ENCODE data around the gene STK31.

Gene STK31

DNA sequence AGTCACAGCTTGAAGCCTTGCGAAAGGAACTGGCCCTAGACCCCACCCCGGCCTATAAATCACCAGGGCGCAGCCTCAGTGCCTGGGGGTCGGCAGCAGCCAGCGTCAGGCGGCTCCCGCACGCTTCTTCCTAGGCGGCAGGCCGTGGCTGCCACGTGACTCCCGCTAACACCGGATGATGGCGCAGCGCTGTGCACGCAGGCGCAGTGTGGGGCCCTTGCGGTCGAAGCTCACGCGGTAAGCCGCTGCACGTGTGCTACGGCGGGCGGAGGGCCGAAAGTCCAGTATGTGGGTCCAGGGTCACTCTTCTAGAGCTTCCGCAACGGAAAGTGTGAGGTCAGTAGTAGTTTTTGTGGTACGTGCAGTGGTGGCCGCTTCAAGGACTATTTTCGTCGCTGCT is at the start of gene STK31:
Gene STK31 (plus strand): TSS at position 220 of the 400 bp plus-strand sequence. CDS start 67 bp downstream, at position 287.
- H3K4me3 ChIP-seq (ENCODE audit: low read depth, low read length) = no peak within 1 kb of the TSS
- TF ChIP-seq, protein P1, sequence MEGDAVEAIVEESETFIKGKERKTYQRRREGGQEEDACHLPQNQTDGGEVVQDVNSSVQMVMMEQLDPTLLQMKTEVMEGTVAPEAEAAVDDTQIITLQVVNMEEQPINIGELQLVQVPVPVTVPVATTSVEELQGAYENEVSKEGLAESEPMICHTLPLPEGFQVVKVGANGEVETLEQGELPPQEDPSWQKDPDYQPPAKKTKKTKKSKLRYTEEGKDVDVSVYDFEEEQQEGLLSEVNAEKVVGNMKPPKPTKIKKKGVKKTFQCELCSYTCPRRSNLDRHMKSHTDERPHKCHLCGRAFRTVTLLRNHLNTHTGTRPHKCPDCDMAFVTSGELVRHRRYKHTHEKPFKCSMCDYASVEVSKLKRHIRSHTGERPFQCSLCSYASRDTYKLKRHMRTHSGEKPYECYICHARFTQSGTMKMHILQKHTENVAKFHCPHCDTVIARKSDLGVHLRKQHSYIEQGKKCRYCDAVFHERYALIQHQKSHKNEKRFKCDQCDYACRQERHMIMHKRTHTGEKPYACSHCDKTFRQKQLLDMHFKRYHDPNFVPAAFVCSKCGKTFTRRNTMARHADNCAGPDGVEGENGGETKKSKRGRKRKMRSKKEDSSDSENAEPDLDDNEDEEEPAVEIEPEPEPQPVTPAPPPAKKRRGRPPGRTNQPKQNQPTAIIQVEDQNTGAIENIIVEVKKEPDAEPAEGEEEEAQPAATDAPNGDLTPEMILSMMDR (IDR thresholded peaks at IDR 0.05; ENCODE audit: insufficient read depth, low read depth, low read length, missing control alignments) = no peak
- no peak for DNase-seq (ENCODE audit: low read depth)

- TF ChIP-seq, protein P1 (IDR thresholded peaks at IDR 0.05; ENCODE audit: insufficient read depth, low read depth, low read length, missing control alignments) = no peak
- DNase-seq (ENCODE audit: low read depth) = no peak
These were observed 48.6 kb upstream of the STK31 start for GRCh38 chr7:23661385-23661784.

DNA sequence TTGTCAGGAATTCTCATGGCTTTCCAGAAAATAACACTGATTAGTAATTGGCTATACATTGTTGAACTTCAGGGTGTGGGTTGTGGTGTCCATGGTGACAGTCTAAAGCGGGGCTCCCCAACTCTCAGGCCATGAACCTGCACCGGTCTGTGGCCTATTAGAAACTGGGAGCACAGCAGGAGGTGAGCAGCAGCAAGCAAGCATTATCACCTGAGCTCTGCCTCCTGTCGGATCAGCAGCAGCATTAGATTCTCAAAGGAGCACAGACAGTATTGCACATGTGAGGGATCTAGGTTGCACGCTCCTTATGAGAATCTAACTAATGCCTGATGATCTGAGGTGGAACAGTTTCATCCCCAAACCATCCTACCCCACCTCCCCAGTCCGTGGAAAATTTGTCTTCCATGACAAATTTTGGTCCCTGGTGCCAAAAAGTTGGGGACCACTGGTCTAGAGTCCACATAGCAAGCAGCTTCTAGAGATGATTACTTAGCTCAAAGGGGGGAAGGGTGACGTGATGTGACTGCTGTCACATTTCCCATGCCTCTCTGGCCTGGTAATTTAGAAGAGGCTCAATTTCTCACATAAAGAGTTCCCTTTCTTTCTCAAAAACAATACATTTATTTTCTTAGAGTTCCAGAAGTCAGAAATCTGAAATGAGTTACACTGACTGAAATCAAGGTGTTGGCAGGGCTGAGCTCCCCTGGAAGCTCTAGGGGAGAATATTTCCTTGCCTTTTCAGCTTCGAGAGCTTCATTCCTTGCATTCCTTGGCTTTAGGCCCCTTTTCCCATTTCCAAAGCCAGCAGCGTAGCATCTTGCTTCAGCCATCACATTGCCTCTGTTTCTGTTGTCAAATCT is 47.7 kb upstream of the STK31 start:
- TF ChIP-seq, protein P1 (IDR thresholded peaks at IDR 0.05; ENCODE audit: insufficient read depth, low read depth, low read length, missing control alignments) = no peak
- DNase-seq (ENCODE audit: low read depth) = no peak
- no peak overlapping the region for H3K4me3 ChIP-seq (ENCODE audit: low read depth, low read length)

More at GRCh38 chr7:23661385-23661784, 48.6 kb upstream of the STK31 start:
- H3K4me3 ChIP-seq (ENCODE audit: low read depth, low read length) = no peak overlapping the region

DNA sequence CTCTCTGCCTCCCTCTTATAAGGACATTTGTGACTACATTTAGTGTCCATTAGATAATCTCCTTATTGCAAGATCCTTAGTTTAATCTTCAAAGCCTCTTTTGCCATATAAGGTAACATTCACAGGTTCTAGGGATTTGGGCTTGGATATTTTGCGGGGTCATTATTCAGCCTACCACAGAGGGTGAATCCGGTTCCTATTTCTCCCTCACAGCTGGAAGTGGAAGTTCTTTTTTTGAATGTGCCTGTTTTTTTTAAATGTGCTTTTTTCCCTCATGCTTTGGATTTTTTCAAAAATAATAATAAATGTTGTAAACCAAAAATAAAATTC is 47.1 kb upstream of the STK31 start:
- TF ChIP-seq, protein P1 (IDR thresholded peaks at IDR 0.05; ENCODE audit: insufficient read depth, low read depth, low read length, missing control alignments) = no peak
- H3K4me3 ChIP-seq (ENCODE audit: low read depth, low read length) = no peak overlapping the region
- DNase-seq (ENCODE audit: low read depth) = no peak

DNA sequence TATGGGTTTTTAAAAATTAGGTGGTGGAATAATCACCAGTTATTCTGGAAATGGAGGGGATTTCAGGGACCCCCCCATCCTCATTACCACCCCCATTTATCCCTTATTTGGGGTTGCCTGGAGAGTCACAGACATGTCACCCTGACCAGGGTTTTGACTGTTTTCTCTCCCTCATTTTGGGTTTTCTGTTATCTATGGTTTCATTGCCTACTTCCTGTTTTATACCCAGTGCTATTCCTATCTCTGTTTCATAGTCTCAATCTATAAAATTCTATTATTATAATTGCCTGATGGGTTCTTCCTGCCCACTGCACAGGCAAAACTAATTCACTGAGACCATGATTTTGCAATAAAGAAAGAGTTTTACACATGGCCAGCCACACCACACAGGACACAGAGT is 45.9 kb upstream of the STK31 start:
- TF ChIP-seq, protein P1 (IDR thresholded peaks at IDR 0.05; ENCODE audit: insufficient read depth, low read depth, low read length, missing control alignments) = no peak
- no peak overlapping the region for H3K4me3 ChIP-seq (ENCODE audit: low read depth, low read length)
- DNase-seq (ENCODE audit: low read depth) = no peak

- TF ChIP-seq, protein P1 (IDR thresholded peaks at IDR 0.05; ENCODE audit: insufficient read depth, low read depth, low read length, missing control alignments) = no peak
- no peak overlapping the region for H3K4me3 ChIP-seq (ENCODE audit: low read depth, low read length)
- DNase-seq (ENCODE audit: low read depth) = no peak
These were observed 38.0 kb upstream of the STK31 start for GRCh38 chr7:23672033-23672432.
